Subcutaneous adipose tissue (tissue), 4 donors: Measurements from ENCODE around the gene NTN5. TPM values are rescaled to one million over a fixed set of nuclear protein-coding genes. Genes with fewer than 3 reads are reported as not detected.

ENCODE experiments used
- total RNA-seq, 4 donors: library from RNA; depleted of rRNA; stranded (reverse); fragments of >200 nt; gene quantifications; one replicate each; pipeline ENCODE4 v1.1.0, GENCODE V29; 2016
- TF ChIP-seq, protein P1 (sequence below): fragments of 450-650 bp; IDR thresholded peaks from one replicate; pipeline ENCODE4 v1.5.1; 2016; ENCODE audit warnings: low read depth, mild to moderate bottlenecking, control low read depth, antibody characterized with exemption, moderate library complexity

Gene NTN5
- total RNA-seq, 4 donors from 2014 or later = 1.5 TPM; not detected in 3

GRCh38 chr19:48678201-48678600 is 5.4 kb upstream of the NTN5 start:
- TF ChIP-seq, protein P1, sequence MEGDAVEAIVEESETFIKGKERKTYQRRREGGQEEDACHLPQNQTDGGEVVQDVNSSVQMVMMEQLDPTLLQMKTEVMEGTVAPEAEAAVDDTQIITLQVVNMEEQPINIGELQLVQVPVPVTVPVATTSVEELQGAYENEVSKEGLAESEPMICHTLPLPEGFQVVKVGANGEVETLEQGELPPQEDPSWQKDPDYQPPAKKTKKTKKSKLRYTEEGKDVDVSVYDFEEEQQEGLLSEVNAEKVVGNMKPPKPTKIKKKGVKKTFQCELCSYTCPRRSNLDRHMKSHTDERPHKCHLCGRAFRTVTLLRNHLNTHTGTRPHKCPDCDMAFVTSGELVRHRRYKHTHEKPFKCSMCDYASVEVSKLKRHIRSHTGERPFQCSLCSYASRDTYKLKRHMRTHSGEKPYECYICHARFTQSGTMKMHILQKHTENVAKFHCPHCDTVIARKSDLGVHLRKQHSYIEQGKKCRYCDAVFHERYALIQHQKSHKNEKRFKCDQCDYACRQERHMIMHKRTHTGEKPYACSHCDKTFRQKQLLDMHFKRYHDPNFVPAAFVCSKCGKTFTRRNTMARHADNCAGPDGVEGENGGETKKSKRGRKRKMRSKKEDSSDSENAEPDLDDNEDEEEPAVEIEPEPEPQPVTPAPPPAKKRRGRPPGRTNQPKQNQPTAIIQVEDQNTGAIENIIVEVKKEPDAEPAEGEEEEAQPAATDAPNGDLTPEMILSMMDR = no peak

GRCh38 chr19:48676887-48677286 is 4.1 kb upstream of the NTN5 start:
- TF ChIP-seq, protein P1 = no peak

DNA sequence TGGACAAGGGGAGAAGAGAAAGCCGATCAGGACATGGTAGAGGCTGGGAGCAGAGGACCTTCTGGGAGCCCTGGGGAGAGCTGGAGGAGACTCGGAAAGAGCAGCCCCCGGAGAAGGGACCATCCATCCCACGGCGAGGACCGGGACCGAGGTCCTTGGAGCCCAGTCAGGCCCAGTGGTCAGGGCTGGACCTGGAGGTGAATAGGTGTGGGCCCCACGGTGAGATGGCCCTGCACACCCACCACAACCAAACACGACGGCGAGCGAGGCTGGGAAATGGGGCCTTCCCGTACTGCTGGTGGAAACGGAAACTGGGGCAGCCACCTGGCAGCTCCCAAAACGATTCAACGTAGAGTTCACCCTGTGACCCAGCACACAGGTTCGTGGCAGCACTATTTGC is 3.7 kb upstream of the NTN5 start:
- TF ChIP-seq, protein P1 = no peak

GRCh38 chr19:48674921-48675824 is 2.4 kb upstream of the NTN5 start:
- TF ChIP-seq, protein P1 = no peak

DNA sequence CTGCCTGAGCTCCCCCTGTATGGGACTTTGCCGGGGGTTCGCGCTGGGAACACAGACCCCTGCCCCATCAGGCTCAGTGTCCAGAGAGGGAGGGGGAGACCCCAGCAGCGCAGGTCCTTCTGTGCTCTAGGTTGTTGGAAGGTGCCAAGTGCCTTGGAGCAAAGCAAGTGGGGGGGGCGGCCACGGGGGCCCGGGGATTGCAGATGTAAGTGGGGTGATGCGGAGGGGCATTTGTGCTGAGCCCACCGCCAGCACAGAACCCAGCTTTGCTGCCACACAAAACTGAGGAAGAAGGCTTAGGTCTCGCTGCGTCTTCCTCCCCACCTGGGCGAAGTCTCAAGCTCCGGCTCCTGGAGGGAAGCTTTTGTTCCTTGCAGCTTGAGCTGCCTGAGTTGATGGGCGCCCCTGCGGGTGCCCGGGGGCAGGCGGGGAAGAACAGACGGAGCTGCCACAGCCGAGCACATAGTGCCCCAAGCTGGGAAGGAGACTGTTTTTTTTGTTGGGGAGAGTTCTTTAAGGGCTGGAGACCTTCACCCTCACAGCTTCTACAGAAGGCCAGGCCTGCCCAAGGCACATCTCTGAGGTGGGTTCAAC is 1.5 kb upstream of the NTN5 start:
- TF ChIP-seq, protein P1 = no peak

GRCh38 chr19:48673436-48674100 is 751 bp upstream of the NTN5 start:
- TF ChIP-seq, protein P1 = no peak

DNA sequence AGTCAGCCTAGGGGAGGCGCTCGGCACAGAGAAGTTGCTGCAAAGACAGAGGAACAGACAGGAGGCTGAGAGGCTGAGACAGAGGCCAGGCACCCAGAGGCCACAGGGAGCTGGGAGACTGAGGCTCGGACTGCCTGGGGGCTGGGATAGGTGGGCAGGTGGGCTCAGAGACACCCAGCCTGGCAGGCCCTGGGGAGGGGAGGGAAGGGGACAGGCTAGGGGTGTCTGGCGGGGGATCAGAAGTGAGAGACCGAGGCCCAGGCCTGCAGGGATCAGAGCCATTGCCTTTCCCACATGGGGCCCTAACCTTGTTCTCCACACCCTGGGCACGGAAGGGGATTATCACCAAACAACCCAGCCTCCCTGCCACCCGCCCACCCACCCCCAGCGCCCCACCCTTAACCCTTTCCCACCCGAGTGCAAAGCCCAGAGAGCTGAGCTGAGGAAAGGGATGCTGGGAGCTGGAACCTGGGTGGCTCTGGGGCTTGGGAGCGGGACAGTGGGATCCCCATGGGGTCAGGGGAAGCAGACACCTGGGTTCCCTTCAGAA is 1.3 kb downstream of the NTN5 start:
- TF ChIP-seq, protein P1 = no peak
